ENCODE results near the gene TAF15. TPM values are rescaled to one million over a fixed set of nuclear protein-coding genes. Genes with fewer than 3 reads are reported as not detected.

TAF15 gene
- polyA plus RNA-seq, 1 donor from 2014 or later = 45.8 TPM

DNA sequence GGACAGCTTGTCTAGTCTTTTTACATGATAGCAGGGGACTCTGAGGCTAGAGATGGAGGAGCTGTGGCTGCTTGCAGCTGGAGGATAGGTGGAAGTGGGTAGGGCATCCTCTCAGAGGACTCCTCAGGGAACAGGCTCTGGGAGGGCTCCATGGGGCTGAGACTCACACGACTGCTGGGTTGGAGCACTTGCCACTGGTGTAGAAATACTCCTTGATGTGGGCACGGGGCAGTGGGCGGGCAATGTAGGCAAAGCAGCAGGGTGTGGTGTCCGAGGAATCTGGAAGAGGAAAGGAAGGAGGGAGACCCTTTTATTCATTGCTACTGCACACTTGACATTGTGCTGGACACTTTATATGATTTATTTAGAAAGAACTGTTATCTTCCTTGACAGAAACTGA, 69.1 kb downstream of the TAF15 start:
- no peaks in the 10 kb centered on the region for H3K36me3 ChIP-seq (ENCODE audit: insufficient read depth, low read length)

DNA sequence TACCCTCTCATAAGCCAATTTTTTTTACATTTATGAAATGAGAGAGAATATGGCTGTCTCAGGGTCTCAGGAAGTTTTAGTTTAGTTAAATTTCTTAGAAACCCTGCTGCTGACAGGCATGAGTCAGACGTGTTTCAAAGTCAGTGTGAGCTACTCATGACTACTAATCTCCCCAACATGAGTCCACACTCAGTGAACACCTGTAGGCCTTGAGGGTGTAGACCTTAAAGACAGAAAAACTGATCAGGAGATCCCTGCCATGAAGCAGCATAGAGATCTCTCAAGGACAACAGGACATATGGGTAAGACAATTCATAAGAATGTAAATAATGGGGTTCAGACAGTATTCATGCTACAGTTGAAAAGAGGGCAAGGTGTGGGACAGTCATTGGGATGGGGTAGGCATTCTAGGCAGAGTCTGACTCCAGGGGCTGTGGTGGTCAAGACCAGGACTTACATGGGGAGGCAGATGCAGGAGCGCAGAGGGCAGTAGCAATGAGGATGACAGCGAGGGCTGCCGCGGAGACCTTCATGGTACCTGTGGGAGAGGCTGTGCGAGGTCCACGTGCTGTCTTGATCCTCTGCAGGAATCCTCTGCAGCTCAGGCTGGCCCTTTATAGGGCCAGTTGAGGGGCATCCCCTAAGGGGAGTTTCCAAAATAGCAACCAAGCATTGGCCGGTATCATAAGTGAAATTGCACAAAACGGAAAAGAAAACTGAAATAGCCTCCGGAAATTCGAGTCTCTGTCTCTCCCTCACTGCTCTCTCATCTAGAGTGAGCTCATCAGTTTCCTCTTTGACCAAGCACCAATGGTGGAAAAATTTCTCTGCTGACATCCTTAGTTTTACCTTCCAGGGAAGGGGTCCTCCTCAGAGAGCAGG, 70.7 kb downstream of the TAF15 start, which contains the start of gene CCL5:
CCL5 (minus strand) TSS at position 588 of the 882 bp plus-strand sequence.
- Histone ChIP-seq H3K79me2 (replicated peaks; ENCODE audit: insufficient read depth, low read length) (no peaks in the 10 kb centered on the region), H2AFZ (ENCODE audit: low read depth, low read length) (no peak within 1 kb of the TSS), H3K36me3 (ENCODE audit: insufficient read depth, low read length) (no peaks in the 10 kb centered on the region), H3F3A (ENCODE audit: insufficient read depth, low read length, poor library complexity, severe bottlenecking) (no peaks in the 10 kb centered on the region), H3K27me3 (ENCODE audit: insufficient read depth, low read depth, low read length) (no peaks in the 10 kb centered on the region), H3K27ac (ENCODE audit: low read length) (no peak within 1 kb of the TSS), H3K9me2 (ENCODE audit: insufficient read depth, low read length) (no peaks in the 10 kb centered on the region), H3K4me2 (ENCODE audit: low read length) (no peak within 1 kb of the TSS), H4K20me1 (ENCODE audit: insufficient read depth) (no peaks in the 10 kb centered on the region), H3K9ac (ENCODE audit: low read length) (no peak within 1 kb of the TSS), H3K9me3 (ENCODE audit: low read length) (no peaks in the 10 kb centered on the region), H3K4me3 (ENCODE audit: low read length) (no peak within 1 kb of the TSS)
- TF ChIP-seq SMC3 (conservative IDR thresholded peaks at IDR 0.05; ENCODE audit: poor library complexity) (no peak), RAD21 (conservative IDR thresholded peaks at IDR 0.05) (no peak), POLR2AphosphoS5 (IDR thresholded peaks at IDR 0.05) (no peak), MXI1 (conservative IDR thresholded peaks at IDR 0.05; ENCODE audit: poor library complexity, severe bottlenecking) (no peak), EZH2 (IDR thresholded peaks at IDR 0.05; ENCODE audit: borderline replicate concordance, insufficient read depth, low read length, poor library complexity, severe bottlenecking) (no peak), EP300 (conservative IDR thresholded peaks at IDR 0.05; ENCODE audit: poor library complexity, severe bottlenecking) (no peak), TAF1 (IDR thresholded peaks at IDR 0.05; ENCODE audit: low read depth) (no peak)
- TF ChIP-seq, protein P1, sequence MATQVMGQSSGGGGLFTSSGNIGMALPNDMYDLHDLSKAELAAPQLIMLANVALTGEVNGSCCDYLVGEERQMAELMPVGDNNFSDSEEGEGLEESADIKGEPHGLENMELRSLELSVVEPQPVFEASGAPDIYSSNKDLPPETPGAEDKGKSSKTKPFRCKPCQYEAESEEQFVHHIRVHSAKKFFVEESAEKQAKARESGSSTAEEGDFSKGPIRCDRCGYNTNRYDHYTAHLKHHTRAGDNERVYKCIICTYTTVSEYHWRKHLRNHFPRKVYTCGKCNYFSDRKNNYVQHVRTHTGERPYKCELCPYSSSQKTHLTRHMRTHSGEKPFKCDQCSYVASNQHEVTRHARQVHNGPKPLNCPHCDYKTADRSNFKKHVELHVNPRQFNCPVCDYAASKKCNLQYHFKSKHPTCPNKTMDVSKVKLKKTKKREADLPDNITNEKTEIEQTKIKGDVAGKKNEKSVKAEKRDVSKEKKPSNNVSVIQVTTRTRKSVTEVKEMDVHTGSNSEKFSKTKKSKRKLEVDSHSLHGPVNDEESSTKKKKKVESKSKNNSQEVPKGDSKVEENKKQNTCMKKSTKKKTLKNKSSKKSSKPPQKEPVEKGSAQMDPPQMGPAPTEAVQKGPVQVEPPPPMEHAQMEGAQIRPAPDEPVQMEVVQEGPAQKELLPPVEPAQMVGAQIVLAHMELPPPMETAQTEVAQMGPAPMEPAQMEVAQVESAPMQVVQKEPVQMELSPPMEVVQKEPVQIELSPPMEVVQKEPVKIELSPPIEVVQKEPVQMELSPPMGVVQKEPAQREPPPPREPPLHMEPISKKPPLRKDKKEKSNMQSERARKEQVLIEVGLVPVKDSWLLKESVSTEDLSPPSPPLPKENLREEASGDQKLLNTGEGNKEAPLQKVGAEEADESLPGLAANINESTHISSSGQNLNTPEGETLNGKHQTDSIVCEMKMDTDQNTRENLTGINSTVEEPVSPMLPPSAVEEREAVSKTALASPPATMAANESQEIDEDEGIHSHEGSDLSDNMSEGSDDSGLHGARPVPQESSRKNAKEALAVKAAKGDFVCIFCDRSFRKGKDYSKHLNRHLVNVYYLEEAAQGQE (IDR thresholded peaks at IDR 0.05; ENCODE audit: borderline replicate concordance) = no peak
- TF ChIP-seq, protein P2, sequence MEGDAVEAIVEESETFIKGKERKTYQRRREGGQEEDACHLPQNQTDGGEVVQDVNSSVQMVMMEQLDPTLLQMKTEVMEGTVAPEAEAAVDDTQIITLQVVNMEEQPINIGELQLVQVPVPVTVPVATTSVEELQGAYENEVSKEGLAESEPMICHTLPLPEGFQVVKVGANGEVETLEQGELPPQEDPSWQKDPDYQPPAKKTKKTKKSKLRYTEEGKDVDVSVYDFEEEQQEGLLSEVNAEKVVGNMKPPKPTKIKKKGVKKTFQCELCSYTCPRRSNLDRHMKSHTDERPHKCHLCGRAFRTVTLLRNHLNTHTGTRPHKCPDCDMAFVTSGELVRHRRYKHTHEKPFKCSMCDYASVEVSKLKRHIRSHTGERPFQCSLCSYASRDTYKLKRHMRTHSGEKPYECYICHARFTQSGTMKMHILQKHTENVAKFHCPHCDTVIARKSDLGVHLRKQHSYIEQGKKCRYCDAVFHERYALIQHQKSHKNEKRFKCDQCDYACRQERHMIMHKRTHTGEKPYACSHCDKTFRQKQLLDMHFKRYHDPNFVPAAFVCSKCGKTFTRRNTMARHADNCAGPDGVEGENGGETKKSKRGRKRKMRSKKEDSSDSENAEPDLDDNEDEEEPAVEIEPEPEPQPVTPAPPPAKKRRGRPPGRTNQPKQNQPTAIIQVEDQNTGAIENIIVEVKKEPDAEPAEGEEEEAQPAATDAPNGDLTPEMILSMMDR (IDR thresholded peaks at IDR 0.05; ENCODE audit: poor library complexity, severe bottlenecking) = no peak

More for the DNA sequence above, 69.1 kb downstream of the TAF15 start:
- Histone ChIP-seq H2AFZ (ENCODE audit: low read depth, low read length) (no peak overlapping the region), H3K4me3 (ENCODE audit: low read length) (no peak overlapping the region), H3K9me2 (ENCODE audit: insufficient read depth, low read length) (no peaks in the 10 kb centered on the region), H3K9ac (ENCODE audit: low read length) (no peak overlapping the region), H3K27me3 (ENCODE audit: insufficient read depth, low read depth, low read length) (no peaks in the 10 kb centered on the region), H3F3A (ENCODE audit: insufficient read depth, low read length, poor library complexity, severe bottlenecking) (no peaks in the 10 kb centered on the region), H3K9me3 (ENCODE audit: low read length) (no peaks in the 10 kb centered on the region), H3K4me2 (ENCODE audit: low read length) (no peak overlapping the region), H3K27ac (ENCODE audit: low read length) (no peak overlapping the region), H3K79me2 (replicated peaks; ENCODE audit: insufficient read depth, low read length) (no peaks in the 10 kb centered on the region), H4K20me1 (ENCODE audit: insufficient read depth) (no peaks in the 10 kb centered on the region)
- TF ChIP-seq MXI1 (conservative IDR thresholded peaks at IDR 0.05; ENCODE audit: poor library complexity, severe bottlenecking) (no peak), EZH2 (IDR thresholded peaks at IDR 0.05; ENCODE audit: borderline replicate concordance, insufficient read depth, low read length, poor library complexity, severe bottlenecking) (no peak), RAD21 (conservative IDR thresholded peaks at IDR 0.05) (no peak), TAF1 (IDR thresholded peaks at IDR 0.05; ENCODE audit: low read depth) (no peak), EP300 (conservative IDR thresholded peaks at IDR 0.05; ENCODE audit: poor library complexity, severe bottlenecking) (no peak), POLR2AphosphoS5 (IDR thresholded peaks at IDR 0.05) (no peak), SMC3 (conservative IDR thresholded peaks at IDR 0.05; ENCODE audit: poor library complexity) (no peak)
- TF ChIP-seq, protein P2 (IDR thresholded peaks at IDR 0.05; ENCODE audit: poor library complexity, severe bottlenecking) = no peak
- TF ChIP-seq, protein P1 (IDR thresholded peaks at IDR 0.05; ENCODE audit: borderline replicate concordance) = no peak
